SU-DHL-6 (cell line): Measurements from ENCODE around the gene NSD1.
A peak's percentile ranks its signal among the peaks of the same experiment; 100 is the strongest.

ENCODE experiments used
- H2AFZ ChIP-seq: fragments of 200-600 bp; sonication (generic); 2 replicates; pipeline ENCODE4 v1.6.1; 2014; ENCODE audit warnings: low read depth, mild to moderate bottlenecking, moderate library complexity, mixed read lengths, antibody characterized with exemption, low read length; ENCODE audit not compliant: severe bottlenecking
- H3F3A ChIP-seq: fragments of 200-600 bp; shearing (Covaris generic); 2 replicates; pipeline ENCODE4 v1.6.0; 2016; ENCODE audit warnings: antibody characterized with exemption, mild to moderate bottlenecking; ENCODE audit not compliant: insufficient read depth
- H3K27ac ChIP-seq: fragments of 200-600 bp; sonication (generic); 2 replicates; pipeline ENCODE4 v1.5.1; 2016; ENCODE audit warnings: low read depth, mild to moderate bottlenecking, low read length, moderate library complexity, mixed read lengths
- H3K27me3 ChIP-seq: fragments of 200-600 bp; sonication (generic), shearing (Covaris generic); 2 replicates; pipeline ENCODE4 v1.6.0; 2014; ENCODE audit warnings: mild to moderate bottlenecking, low read length
- H3K36me3 ChIP-seq: fragments of 200-600 bp; sonication (generic); 2 replicates; pipeline ENCODE4 v1.6.1; 2014; ENCODE audit warnings: mild to moderate bottlenecking, low read length, mixed read lengths
- H3K4me2 ChIP-seq: fragments of 300-600, 200-600 bp; shearing (Covaris generic), sonication (generic); 2 replicates; pipeline ENCODE4 v1.6.0; 2014; ENCODE audit warnings: low read length, low read depth, mild to moderate bottlenecking; ENCODE audit not compliant: poor library complexity, severe bottlenecking
- H3K4me3 ChIP-seq: fragments of 200-600 bp; sonication (generic); 2 replicates; pipeline ENCODE4 v1.5.1; 2014; ENCODE audit warnings: antibody characterized with exemption, low read length, mild to moderate bottlenecking, mixed read lengths; ENCODE audit not compliant: insufficient read depth, poor library complexity, severe bottlenecking
- H3K79me2 ChIP-seq: fragments of 200-600 bp; sonication (generic); 2 replicates; pipeline ENCODE4 v1.6.1; 2014; ENCODE audit warnings: mild to moderate bottlenecking, low read length, moderate library complexity; ENCODE audit not compliant: insufficient read depth
- H3K9ac ChIP-seq: fragments of 200-600 bp; sonication (generic); 2 replicates; pipeline ENCODE4 v1.7.0; 2014; ENCODE audit warnings: mild to moderate bottlenecking, low read length
- H3K9me2 ChIP-seq: fragments of 200-600 bp; sonication (generic); replicated peaks from 2 replicates; pipeline ENCODE4 v1.6.1; 2014; ENCODE audit warnings: low read length; ENCODE audit not compliant: insufficient read depth
- H3K9me3 ChIP-seq: fragments of 200-600 bp; sonication (generic); 2 replicates; pipeline ENCODE4 v1.6.1; 2014; ENCODE audit warnings: low read length, mixed read lengths; ENCODE audit not compliant: insufficient read depth
- H4K20me1 ChIP-seq: fragments of 200-600 bp; sonication (generic); 2 replicates; pipeline ENCODE4 v1.6.1; 2014; ENCODE audit warnings: low read depth, mild to moderate bottlenecking, antibody characterized with exemption, low read length, moderate library complexity, mixed read lengths
- CTCF ChIP-seq: fragments of 200-600 bp; sonication (generic); IDR thresholded peaks from one replicate; pipeline ENCODE4 v1.5.1; 2017; ENCODE audit warnings: antibody characterized with exemption, mild to moderate bottlenecking, low read length, moderate library complexity; ENCODE audit not compliant: insufficient read depth, poor library complexity, severe bottlenecking
- EZH2phosphoT487 ChIP-seq: fragments of 200-600 bp; sonication (generic), shearing (Covaris generic); conservative IDR thresholded peaks from 2 replicates; pipeline ENCODE4 v1.6.1; 2018; ENCODE audit warnings: mild to moderate bottlenecking, antibody characterized with exemption, low read length, moderate library complexity, mixed read lengths

NSD1 gene

GRCh38 chr5:177231479-177232250 is 98.1 kb downstream of the NSD1 start:
- no peak overlapping the region for H3K4me2 ChIP-seq
- H4K20me1 ChIP-seq, result peaks cover 10% of the 10 kb centered on the region
- H3K9ac ChIP-seq, result no peak overlapping the region
- peaks cover 90% of the 10 kb centered on the region for H3K79me2 ChIP-seq
- H3F3A ChIP-seq, result peaks cover 21% of the 10 kb centered on the region; the same call in 1 of the 2 replicates
- no peaks in the 10 kb centered on the region for H3K27me3 ChIP-seq
- no peak overlapping the region for H3K4me3 ChIP-seq
- H3K9me2 ChIP-seq, result no peaks in the 10 kb centered on the region
- H3K36me3 ChIP-seq, result peaks cover 26% of the 10 kb centered on the region
- TF ChIP-seq EZH2phosphoT487 (no peak), CTCF (no peak)
- no peak overlapping the region for H2AFZ ChIP-seq
- H3K9me3 ChIP-seq, result no peaks in the 10 kb centered on the region
- H3K27ac ChIP-seq, result no peak overlapping the region

DNA sequence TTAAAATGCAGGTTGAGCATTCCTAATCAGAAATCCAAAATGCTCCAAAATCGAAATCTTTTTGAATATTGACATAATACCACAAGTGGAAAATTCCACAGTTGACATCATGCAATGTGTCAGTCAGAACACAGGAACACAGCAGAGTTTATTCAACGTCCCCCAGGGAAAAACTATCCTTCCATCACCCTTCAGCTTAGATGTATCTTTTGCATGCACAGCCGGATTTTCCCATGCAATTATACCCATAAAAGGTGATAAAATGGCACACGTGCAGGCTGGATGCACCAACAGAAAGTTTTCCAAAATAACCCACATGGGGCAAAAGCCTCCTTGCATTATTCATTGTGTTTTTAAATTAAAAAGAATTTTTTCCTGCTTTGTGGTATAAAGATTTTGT is 98.8 kb downstream of the NSD1 start:
- TF ChIP-seq CTCF (no peak), EZH2phosphoT487 (no peak)

DNA sequence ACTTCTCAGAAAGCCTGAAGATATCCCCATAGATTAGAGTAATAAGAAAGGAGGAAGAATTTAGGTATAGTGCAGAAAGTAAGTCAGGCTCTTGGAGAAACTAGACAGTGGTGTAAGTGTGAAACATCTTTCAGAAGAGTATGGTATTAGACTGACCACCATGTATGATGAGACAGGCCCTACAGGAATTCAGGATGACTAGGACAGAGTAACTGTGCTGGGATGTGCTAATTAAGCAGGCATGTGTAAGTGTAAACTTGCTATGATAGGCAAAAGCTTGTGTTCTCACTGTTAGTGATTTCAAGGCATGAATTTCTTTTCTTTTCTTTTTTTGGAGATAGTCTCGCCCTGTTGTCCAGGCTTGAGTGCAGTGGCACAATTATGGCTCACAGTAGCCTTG is 99.2 kb downstream of the NSD1 start:
- H2AFZ ChIP-seq, result no peak overlapping the region
- peaks cover 83% of the 10 kb centered on the region for H3K79me2 ChIP-seq
- H3K4me2 ChIP-seq, result no peak overlapping the region
- no peaks in the 10 kb centered on the region for H3K27me3 ChIP-seq
- H3K36me3 ChIP-seq, result peaks cover 32% of the 10 kb centered on the region
- H3K9me2 ChIP-seq, result no peaks in the 10 kb centered on the region
- H4K20me1 ChIP-seq, result peaks cover 10% of the 10 kb centered on the region
- H3F3A ChIP-seq, result peaks cover 22% of the 10 kb centered on the region; the same call in 1 of the 2 replicates
- no peak overlapping the region for H3K4me3 ChIP-seq
- no peak overlapping the region for H3K9ac ChIP-seq
- H3K27ac ChIP-seq, result 0 out of 2 replicates have a peak overlapping the region, but pooled peaks have one; percentile 5
- TF ChIP-seq CTCF (no peak), EZH2phosphoT487 (no peak)
- H3K9me3 ChIP-seq, result no peaks in the 10 kb centered on the region

More for the DNA sequence above, 98.8 kb downstream of the NSD1 start:
- H3K27ac ChIP-seq, result 0 out of 2 replicates have a peak overlapping the region, but pooled peaks have one; percentile 5
- H3K27me3 ChIP-seq, result no peaks in the 10 kb centered on the region
- no peaks in the 10 kb centered on the region for H3K9me3 ChIP-seq
- peaks cover 31% of the 10 kb centered on the region for H3K36me3 ChIP-seq
- H4K20me1 ChIP-seq, result peaks cover 10% of the 10 kb centered on the region
- H3K4me3 ChIP-seq, result no peak overlapping the region
- no peak overlapping the region for H2AFZ ChIP-seq
- no peak overlapping the region for H3K9ac ChIP-seq
- no peaks in the 10 kb centered on the region for H3K9me2 ChIP-seq
- peaks cover 87% of the 10 kb centered on the region for H3K79me2 ChIP-seq
- no peak overlapping the region for H3K4me2 ChIP-seq
- H3F3A ChIP-seq, result peaks cover 22% of the 10 kb centered on the region; the same call in 1 of the 2 replicates
